Stimulated activated naive CD8-positive, alpha-beta T cell treated with anti-CD3 and anti-CD28 coated beads, Interleukin-15, Interleukin-2, amounts not matched to agents 100 ng/mL and 50 ng/mL, for 24 hours (primary cell): Measurements from ENCODE around the gene DDR2.

Source experiments
- H3K27ac Mint-ChIP-seq: one replicate; pipeline ENCODE4 v1.8.0; 2021; ENCODE audit warnings: mild to moderate bottlenecking, mixed read lengths
- H3K27me3 Mint-ChIP-seq: one replicate; pipeline ENCODE4 v1.8.0; 2021; ENCODE audit warnings: mixed read lengths
- H3K36me3 Mint-ChIP-seq: one replicate; pipeline ENCODE4 v1.8.0; 2021; ENCODE audit warnings: low read depth, mixed read lengths
- H3K4me1 Mint-ChIP-seq: one replicate; pipeline ENCODE4 v1.8.0; 2021; ENCODE audit warnings: low read depth, mixed read lengths
- H3K4me3 Mint-ChIP-seq: one replicate; pipeline ENCODE4 v1.8.0; 2021; ENCODE audit warnings: mild to moderate bottlenecking, mixed read lengths
- H3K9me3 Mint-ChIP-seq: one replicate; pipeline ENCODE4 v1.8.0; 2021; ENCODE audit warnings: mixed read lengths

Gene DDR2

GRCh38 chr1:162691999-162692575 is 59.8 kb downstream of the DDR2 start:
- peaks cover 4% of the 10 kb centered on the region for H3K27me3 Mint-ChIP-seq
- no peaks in the 10 kb centered on the region for H3K9me3 Mint-ChIP-seq

GRCh38 chr1:162694911-162695310 is 62.6 kb downstream of the DDR2 start:
- no peaks in the 10 kb centered on the region for H3K4me1 Mint-ChIP-seq
- no peak overlapping the region for H3K4me3 Mint-ChIP-seq
- H3K27me3 Mint-ChIP-seq: peaks cover 4% of the 10 kb centered on the region
- H3K36me3 Mint-ChIP-seq: no peaks in the 10 kb centered on the region
- H3K27ac Mint-ChIP-seq: no peak overlapping the region
- no peaks in the 10 kb centered on the region for H3K9me3 Mint-ChIP-seq

More at GRCh38 chr1:162691999-162692575, 59.8 kb downstream of the DDR2 start:
- H3K36me3 Mint-ChIP-seq: no peaks in the 10 kb centered on the region
- H3K4me1 Mint-ChIP-seq: no peaks in the 10 kb centered on the region
- no peak overlapping the region for H3K27ac Mint-ChIP-seq
- H3K4me3 Mint-ChIP-seq: no peak overlapping the region

- H3K4me1 Mint-ChIP-seq: no peaks in the 10 kb centered on the region
- no peaks in the 10 kb centered on the region for H3K9me3 Mint-ChIP-seq
- peaks cover 4% of the 10 kb centered on the region for H3K27me3 Mint-ChIP-seq
- no peak overlapping the region for H3K4me3 Mint-ChIP-seq
- no peaks in the 10 kb centered on the region for H3K36me3 Mint-ChIP-seq
- no peak overlapping the region for H3K27ac Mint-ChIP-seq
Observed at GRCh38 chr1:162695687-162696086, 63.4 kb downstream of the DDR2 start.

GRCh38 chr1:162696286-162696862 is 64.1 kb downstream of the DDR2 start:
- Mint-ChIP-seq H3K27me3 (peaks cover 4% of the 10 kb centered on the region), H3K4me1 (no peaks in the 10 kb centered on the region), H3K4me3 (no peak overlapping the region), H3K36me3 (no peaks in the 10 kb centered on the region), H3K9me3 (no peaks in the 10 kb centered on the region), H3K27ac (no peak overlapping the region)

- H3K4me1 Mint-ChIP-seq: no peaks in the 10 kb centered on the region
- H3K27me3 Mint-ChIP-seq: peaks cover 4% of the 10 kb centered on the region
- no peak overlapping the region for H3K27ac Mint-ChIP-seq
- H3K36me3 Mint-ChIP-seq: no peaks in the 10 kb centered on the region
- no peak overlapping the region for H3K4me3 Mint-ChIP-seq
- H3K9me3 Mint-ChIP-seq: no peaks in the 10 kb centered on the region
Observed at GRCh38 chr1:162697140-162697895, 65.1 kb downstream of the DDR2 start.

- H3K36me3 Mint-ChIP-seq: no peaks in the 10 kb centered on the region
- H3K9me3 Mint-ChIP-seq: no peaks in the 10 kb centered on the region
- H3K4me1 Mint-ChIP-seq: no peaks in the 10 kb centered on the region
- no peak overlapping the region for H3K27ac Mint-ChIP-seq
- peaks cover 1% of the 10 kb centered on the region for H3K27me3 Mint-ChIP-seq
- no peak overlapping the region for H3K4me3 Mint-ChIP-seq
Observed at GRCh38 chr1:162699366-162699765, 67.1 kb downstream of the DDR2 start.

GRCh38 chr1:162700131-162700530 is 67.9 kb downstream of the DDR2 start:
- no peaks in the 10 kb centered on the region for H3K9me3 Mint-ChIP-seq
- no peaks in the 10 kb centered on the region for H3K4me1 Mint-ChIP-seq
- no peaks in the 10 kb centered on the region for H3K36me3 Mint-ChIP-seq
- H3K4me3 Mint-ChIP-seq: no peak overlapping the region
- H3K27ac Mint-ChIP-seq: no peak overlapping the region
- no peaks in the 10 kb centered on the region for H3K27me3 Mint-ChIP-seq

- no peaks in the 10 kb centered on the region for H3K9me3 Mint-ChIP-seq
Observed at GRCh38 chr1:162701286-162701685, 69.0 kb downstream of the DDR2 start.

GRCh38 chr1:162702628-162703027 is 70.4 kb downstream of the DDR2 start:
- Mint-ChIP-seq H3K4me3 (no peak overlapping the region), H3K27ac (no peak overlapping the region), H3K27me3 (no peaks in the 10 kb centered on the region), H3K9me3 (no peaks in the 10 kb centered on the region), H3K4me1 (no peaks in the 10 kb centered on the region), H3K36me3 (no peaks in the 10 kb centered on the region)

More at GRCh38 chr1:162701286-162701685, 69.0 kb downstream of the DDR2 start:
- H3K36me3 Mint-ChIP-seq: no peaks in the 10 kb centered on the region
- no peak overlapping the region for H3K4me3 Mint-ChIP-seq
- no peaks in the 10 kb centered on the region for H3K4me1 Mint-ChIP-seq
- H3K27me3 Mint-ChIP-seq: no peaks in the 10 kb centered on the region
- H3K27ac Mint-ChIP-seq: no peak overlapping the region

- Mint-ChIP-seq H3K4me3 (no peak overlapping the region), H3K27ac (no peak overlapping the region), H3K36me3 (no peaks in the 10 kb centered on the region), H3K27me3 (no peaks in the 10 kb centered on the region), H3K4me1 (no peaks in the 10 kb centered on the region), H3K9me3 (no peaks in the 10 kb centered on the region)
Observed at GRCh38 chr1:162703708-162704107, 71.4 kb downstream of the DDR2 start.

- Mint-ChIP-seq H3K4me1 (no peaks in the 10 kb centered on the region), H3K36me3 (no peaks in the 10 kb centered on the region), H3K27ac (no peak overlapping the region), H3K4me3 (no peak overlapping the region), H3K9me3 (no peaks in the 10 kb centered on the region), H3K27me3 (no peaks in the 10 kb centered on the region)
Observed at GRCh38 chr1:162704673-162705424, 72.6 kb downstream of the DDR2 start.

GRCh38 chr1:162706003-162706402 is 73.7 kb downstream of the DDR2 start:
- H3K27ac Mint-ChIP-seq: no peak overlapping the region
- H3K36me3 Mint-ChIP-seq: no peaks in the 10 kb centered on the region
- H3K9me3 Mint-ChIP-seq: no peaks in the 10 kb centered on the region
- no peak overlapping the region for H3K4me3 Mint-ChIP-seq
- H3K4me1 Mint-ChIP-seq: no peaks in the 10 kb centered on the region
- H3K27me3 Mint-ChIP-seq: no peaks in the 10 kb centered on the region

- H3K4me3 Mint-ChIP-seq: no peak overlapping the region
- H3K27me3 Mint-ChIP-seq: no peaks in the 10 kb centered on the region
- H3K27ac Mint-ChIP-seq: no peak overlapping the region
- no peaks in the 10 kb centered on the region for H3K36me3 Mint-ChIP-seq
- no peaks in the 10 kb centered on the region for H3K4me1 Mint-ChIP-seq
- no peaks in the 10 kb centered on the region for H3K9me3 Mint-ChIP-seq
Observed at GRCh38 chr1:162706606-162707005, 74.3 kb downstream of the DDR2 start.

- no peaks in the 10 kb centered on the region for H3K36me3 Mint-ChIP-seq
Observed at GRCh38 chr1:162708286-162708685, 76.0 kb downstream of the DDR2 start.

More at GRCh38 chr1:162708286-162708685, 76.0 kb downstream of the DDR2 start:
- Mint-ChIP-seq H3K27ac (no peak overlapping the region), H3K27me3 (peaks cover 4% of the 10 kb centered on the region), H3K4me3 (no peak overlapping the region), H3K9me3 (no peaks in the 10 kb centered on the region), H3K4me1 (no peaks in the 10 kb centered on the region)
